Ovary (tissue), 9 donors: ENCODE results near the gene PLEKHS1. TPM values are rescaled to one million over a fixed set of nuclear protein-coding genes. Genes with fewer than 3 reads are reported as not detected.

Experiments used
- DNase-seq, 5 donors: peaks; one replicate each; pipeline ENCODE4 v3.0.0-alpha.2; 2019 to 2020
- H3K27ac ChIP-seq, 2 donors: fragments of 200-600 bp; one replicate each; pipeline versions ENCODE4 v1.5.1 to v1.8.0; 2019 to 2022
- H3K27me3 ChIP-seq: fragments of 200-600 bp; one replicate; pipeline ENCODE4 v1.8.0; 2022
- H3K36me3 ChIP-seq: fragments of 200-600 bp; sonication (generic); one replicate; pipeline ENCODE4 v1.5.1; 2019
- H3K4me1 ChIP-seq: one replicate; pipeline ENCODE4 v1.8.1; 2013; ENCODE audit warnings: mild to moderate bottlenecking, moderate library complexity; ENCODE audit not compliant: insufficient read depth
- H3K4me3 ChIP-seq: fragments of 200-600 bp; sonication (generic); one replicate; pipeline ENCODE4 v1.5.1; 2017
- H3K9me3 ChIP-seq, 2 donors: fragments of 200-600 bp in 1 of 2; sonication (generic) in 1 of 2; one replicate each; pipeline versions ENCODE4 v1.5.1 to v1.8.1; 2013 to 2019; ENCODE audit warnings: mild to moderate bottlenecking in 1 of 2, moderate library complexity in 1 of 2
- EP300 ChIP-seq: sonication (generic); formaldehyde crosslinking; IDR thresholded peaks from one replicate; pipeline ENCODE4 v1.6.1; 2017; ENCODE audit warnings: antibody characterized with exemption
- POLR2A ChIP-seq: fragments of 450-650 bp; IDR thresholded peaks from one replicate; pipeline ENCODE4 v1.6.1; 2017; ENCODE audit warnings: antibody characterized with exemption, mild to moderate bottlenecking, moderate library complexity
- WGBS, 3 donors: extraction: QIAGEN DNeasy Blood & Tissue Kit in 1 of 3; methylation state at CpG; one replicate each; pipeline versions ENCODE4 v1.1.5 to v1.1.7; 2013 to 2017; 5-methylcytosine and 5-hydroxymethylcytosine counted together
- intact Hi-C, 4 donors: fragments of 100-400 bp; cut with DNase I; formaldehyde crosslinking; loops; one replicate each; pipeline versions ENCODE4 v1.11.0 to v1.15.1; 2022 to 2023
- polyA plus RNA-seq, 2 donors: library from polyadenylated mRNA; stranded (reverse); fragments of 200-250 nt in 1 of 2; fragments of 350-450 nt in 1 of 2; fragmentation: Illumina TruSeq in 1 of 2; extraction: RNeasy Lipid Tissue Mini Kit (QIAGEN cat#74804) in 1 of 2; gene quantifications; one replicate each; pipeline ENCODE4 v1.2.3, GENCODE V29; 2013 to 2014
- total RNA-seq, 7 donors: library from RNA; depleted of rRNA in 2 of 7; stranded (reverse); fragments of >200 nt in 2 of 7; fragmentation: NEBNext Ultra II Directional in 3 of 7; extraction: Animal tissue kit (Norgen Biotek cat#: 25700) in 3 of 7; gene quantifications; one replicate each; pipeline versions ENCODE4 v1.1.0 to v1.2.4, GENCODE V29; 2016 to 2023
- TF ChIP-seq, protein P1 (sequence below), 3 donors: fragments of 450-650 bp in 2 of 3; fragments of 200-600 bp in 1 of 3; IDR thresholded peaks; one replicate each; pipeline versions ENCODE4 v1.5.1 to v1.8.0; 2016 to 2022; ENCODE audit warnings: antibody characterized with exemption in 3 of 3, mild to moderate bottlenecking in 1 of 3
- donor health status: DM: no; HTN: no; CAD: no; lungs with moderate emphysema.
- donor health status: DM: no; HTN: no; CAD: no.
- donor health status: Bipolar disorder and iron deficiency.
- donor health status: DM: yes; HTN: yes; CAD: no.
- donor health status: DM: no; HTN: no; CAD: no.
- donor health status: DM: yes; HTN: yes; CAD: no.

Gene PLEKHS1
- total and polyA plus RNA-seq, 9 donors = 0.01 to 5.7 (median 0.15) TPM; not detected in 2

DNA sequence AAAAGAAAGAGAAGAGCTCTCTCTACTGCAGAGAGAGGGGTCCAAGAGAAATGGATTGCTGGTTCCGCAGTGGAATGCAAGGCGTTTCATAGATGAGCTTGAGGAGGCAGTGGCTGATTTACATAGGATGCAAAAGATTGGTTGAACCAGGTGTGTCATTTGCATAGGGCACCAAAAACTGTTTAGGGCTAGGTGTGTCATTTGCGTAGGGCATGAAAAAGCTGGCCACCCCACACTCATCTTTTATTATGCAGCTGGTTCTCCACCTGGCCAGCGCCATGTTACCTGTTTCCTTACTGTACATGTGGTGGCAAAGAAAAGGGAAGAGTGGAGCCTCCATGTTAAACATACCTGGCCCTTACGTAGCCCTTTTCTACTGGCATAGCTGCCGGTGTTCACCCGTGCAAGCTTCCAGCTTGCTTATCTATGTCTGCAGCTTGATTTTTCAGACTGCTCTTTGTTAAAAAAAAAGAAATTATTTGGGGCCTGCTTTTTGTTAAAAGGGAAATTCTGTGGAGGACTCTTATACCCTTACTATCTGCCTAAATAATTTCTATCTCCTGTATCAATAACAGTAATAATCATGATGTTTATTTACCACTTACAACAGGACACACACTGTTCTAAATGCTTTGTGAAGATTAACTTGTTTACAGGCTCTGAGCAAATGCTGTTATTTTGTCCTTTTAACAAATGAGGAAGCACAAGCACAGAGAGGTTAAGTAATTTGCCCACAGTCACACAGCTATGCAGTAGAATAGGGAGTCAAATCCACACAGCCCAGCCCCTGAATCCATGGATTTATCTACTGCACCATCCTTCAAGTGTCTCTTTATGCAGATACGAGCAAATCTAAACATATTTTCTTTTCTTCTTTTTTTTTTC, 38.5 kb upstream of the PLEKHS1 start:
- no peak for DNase-seq
- peaks cover 2% of the 10 kb centered on the region for H3K4me1 ChIP-seq
- H3K4me3 ChIP-seq = no peak overlapping the region
- H3K27me3 ChIP-seq = no peaks in the 10 kb centered on the region
- H3K9me3 ChIP-seq = no peaks in the 10 kb centered on the region
- WGBS, 3 donors = 61 to 70% (median 68%) methylated on average over 8 of the region's 8 CpGs
- H3K27ac ChIP-seq = no peak overlapping the region
- no peaks in the 10 kb centered on the region for H3K36me3 ChIP-seq
- TF ChIP-seq, protein P1, sequence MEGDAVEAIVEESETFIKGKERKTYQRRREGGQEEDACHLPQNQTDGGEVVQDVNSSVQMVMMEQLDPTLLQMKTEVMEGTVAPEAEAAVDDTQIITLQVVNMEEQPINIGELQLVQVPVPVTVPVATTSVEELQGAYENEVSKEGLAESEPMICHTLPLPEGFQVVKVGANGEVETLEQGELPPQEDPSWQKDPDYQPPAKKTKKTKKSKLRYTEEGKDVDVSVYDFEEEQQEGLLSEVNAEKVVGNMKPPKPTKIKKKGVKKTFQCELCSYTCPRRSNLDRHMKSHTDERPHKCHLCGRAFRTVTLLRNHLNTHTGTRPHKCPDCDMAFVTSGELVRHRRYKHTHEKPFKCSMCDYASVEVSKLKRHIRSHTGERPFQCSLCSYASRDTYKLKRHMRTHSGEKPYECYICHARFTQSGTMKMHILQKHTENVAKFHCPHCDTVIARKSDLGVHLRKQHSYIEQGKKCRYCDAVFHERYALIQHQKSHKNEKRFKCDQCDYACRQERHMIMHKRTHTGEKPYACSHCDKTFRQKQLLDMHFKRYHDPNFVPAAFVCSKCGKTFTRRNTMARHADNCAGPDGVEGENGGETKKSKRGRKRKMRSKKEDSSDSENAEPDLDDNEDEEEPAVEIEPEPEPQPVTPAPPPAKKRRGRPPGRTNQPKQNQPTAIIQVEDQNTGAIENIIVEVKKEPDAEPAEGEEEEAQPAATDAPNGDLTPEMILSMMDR (IDR thresholded peaks at IDR 0.05) = no peak
- TF ChIP-seq EP300 (no peak), POLR2A (no peak)
- intact Hi-C loops = no loop called here

DNA sequence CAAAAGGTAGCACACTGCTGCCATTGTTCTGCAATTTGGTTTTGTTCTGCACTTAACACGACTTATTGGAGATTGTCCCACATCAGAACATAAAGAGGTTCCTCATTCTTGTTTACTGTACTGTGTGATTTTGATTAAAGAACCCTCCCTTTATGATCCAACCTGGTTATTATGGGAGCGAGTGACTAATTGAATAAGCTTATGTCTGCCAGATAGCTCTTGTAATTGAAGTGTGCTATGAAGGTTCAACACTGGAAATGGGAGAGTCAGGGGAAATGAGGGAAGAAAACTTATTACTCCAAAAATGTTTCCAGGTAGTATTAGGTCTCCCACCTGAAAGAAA, 37.9 kb upstream of the PLEKHS1 start:
- intact Hi-C loops = no loop called here
- H3K27me3 ChIP-seq = no peaks in the 10 kb centered on the region
- no peak for DNase-seq
- H3K9me3 ChIP-seq = no peaks in the 10 kb centered on the region
- 81 to 88% (median 87%) methylated on average over 2 of the region's 2 CpGs for WGBS, 3 donors
- H3K27ac ChIP-seq = no peak overlapping the region
- H3K4me1 ChIP-seq = peaks cover 2% of the 10 kb centered on the region
- TF ChIP-seq POLR2A (no peak), EP300 (no peak)
- TF ChIP-seq, protein P1 (IDR thresholded peaks at IDR 0.05) = no peak
- H3K4me3 ChIP-seq = no peak overlapping the region
- no peaks in the 10 kb centered on the region for H3K36me3 ChIP-seq

DNA sequence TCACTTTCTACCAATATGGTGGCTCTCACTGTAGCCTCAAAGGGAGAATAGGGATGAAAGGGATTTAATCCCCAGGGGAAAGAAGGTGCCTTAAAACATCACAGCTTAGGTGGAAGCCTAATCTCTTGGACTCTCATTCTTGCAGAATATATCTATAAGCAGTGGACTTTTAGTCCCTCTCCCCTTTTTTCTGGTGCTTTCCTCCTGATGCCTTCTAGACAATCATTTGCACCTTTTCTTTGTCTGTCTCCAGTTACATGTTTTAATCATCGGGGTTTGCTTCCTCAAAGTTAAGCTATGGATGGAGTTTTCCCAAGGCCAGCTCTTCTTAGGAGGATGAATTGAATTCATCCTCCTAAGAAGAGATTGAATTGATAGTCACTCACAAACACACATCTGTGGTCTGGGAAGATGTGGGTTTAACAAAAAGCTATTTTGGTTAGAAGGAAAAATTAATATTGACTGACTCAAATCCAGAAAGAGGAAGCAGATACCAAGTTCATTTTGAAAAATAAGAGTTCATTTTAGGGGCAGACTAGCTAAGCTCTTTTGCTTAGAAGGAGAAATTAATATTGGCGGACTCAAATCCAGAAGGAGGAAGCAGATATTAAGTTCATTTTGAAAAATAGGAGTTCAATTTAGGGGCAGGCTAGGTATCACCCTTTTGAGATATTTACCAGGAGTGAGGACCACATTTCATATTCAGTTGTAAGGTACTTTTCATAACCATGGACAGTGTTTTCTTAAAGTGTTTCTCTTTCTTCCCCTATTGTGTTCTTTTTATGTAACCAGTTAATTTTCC, 35.2 kb upstream of the PLEKHS1 start:
- DNase-seq = no peak
- H3K4me3 ChIP-seq = no peak overlapping the region
- no peak for TF ChIP-seq POLR2A
- TF ChIP-seq, protein P1 (IDR thresholded peaks at IDR 0.05) = no peak
- no peak for TF ChIP-seq EP300
- no peaks in the 10 kb centered on the region for H3K27me3 ChIP-seq
- peaks cover 2% of the 10 kb centered on the region for H3K4me1 ChIP-seq
- H3K9me3 ChIP-seq = no peaks in the 10 kb centered on the region
- intact Hi-C loops = no loop called here
- H3K36me3 ChIP-seq = no peaks in the 10 kb centered on the region
- WGBS, 3 donors = 67 to 72% (median 68%) methylated on average over 2 of the region's 2 CpGs
- no peak overlapping the region for H3K27ac ChIP-seq

GRCh38 chr10:113718969-113719822, 32.3 kb upstream of the PLEKHS1 start:
- Histone ChIP-seq H3K36me3 (no peaks in the 10 kb centered on the region), H3K27me3 (no peaks in the 10 kb centered on the region), H3K4me1 (no peaks in the 10 kb centered on the region), H3K4me3 (no peak overlapping the region), H3K27ac (no peak overlapping the region), H3K9me3 (no peaks in the 10 kb centered on the region)
- 93 to 97% (median 94%) methylated on average over 21 of the region's 21 CpGs for WGBS, 3 donors
- no peak for TF ChIP-seq EP300
- no peak for TF ChIP-seq POLR2A
- TF ChIP-seq, protein P1 (IDR thresholded peaks at IDR 0.05) = no peak
- intact Hi-C loops = no loop called here
- no peak for DNase-seq
